ENCODE data around the gene KLK12. TPM values are rescaled to one million over a fixed set of nuclear protein-coding genes. Genes with fewer than 3 reads are reported as not detected.

The KLK12 gene
- total RNA-seq, 1 donor from 2014 or later: not detected

- DNase-seq (ENCODE audit: low spot score in 2 of 2, unreplicated experiment in 2 of 2): no peak
- no peaks in the 10 kb centered on the region for H3K9me3 Mint-ChIP-seq
- no peak overlapping the region for H3K4me3 Mint-ChIP-seq
- H3K36me3 Mint-ChIP-seq: no peaks in the 10 kb centered on the region
- H3K27ac Mint-ChIP-seq: no peak overlapping the region
- H3K4me1 Mint-ChIP-seq: peaks cover 6% of the 10 kb centered on the region
- TF ChIP-seq, protein P1, sequence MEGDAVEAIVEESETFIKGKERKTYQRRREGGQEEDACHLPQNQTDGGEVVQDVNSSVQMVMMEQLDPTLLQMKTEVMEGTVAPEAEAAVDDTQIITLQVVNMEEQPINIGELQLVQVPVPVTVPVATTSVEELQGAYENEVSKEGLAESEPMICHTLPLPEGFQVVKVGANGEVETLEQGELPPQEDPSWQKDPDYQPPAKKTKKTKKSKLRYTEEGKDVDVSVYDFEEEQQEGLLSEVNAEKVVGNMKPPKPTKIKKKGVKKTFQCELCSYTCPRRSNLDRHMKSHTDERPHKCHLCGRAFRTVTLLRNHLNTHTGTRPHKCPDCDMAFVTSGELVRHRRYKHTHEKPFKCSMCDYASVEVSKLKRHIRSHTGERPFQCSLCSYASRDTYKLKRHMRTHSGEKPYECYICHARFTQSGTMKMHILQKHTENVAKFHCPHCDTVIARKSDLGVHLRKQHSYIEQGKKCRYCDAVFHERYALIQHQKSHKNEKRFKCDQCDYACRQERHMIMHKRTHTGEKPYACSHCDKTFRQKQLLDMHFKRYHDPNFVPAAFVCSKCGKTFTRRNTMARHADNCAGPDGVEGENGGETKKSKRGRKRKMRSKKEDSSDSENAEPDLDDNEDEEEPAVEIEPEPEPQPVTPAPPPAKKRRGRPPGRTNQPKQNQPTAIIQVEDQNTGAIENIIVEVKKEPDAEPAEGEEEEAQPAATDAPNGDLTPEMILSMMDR (IDR thresholded peaks at IDR 0.05; ENCODE audit: unreplicated experiment): no peak
- peaks cover 42% of the 10 kb centered on the region for H3K27me3 Mint-ChIP-seq (ENCODE audit: low read depth)
These were observed 7.5 kb downstream of the KLK12 start for GRCh38 chr19:51027126-51027806.

DNA sequence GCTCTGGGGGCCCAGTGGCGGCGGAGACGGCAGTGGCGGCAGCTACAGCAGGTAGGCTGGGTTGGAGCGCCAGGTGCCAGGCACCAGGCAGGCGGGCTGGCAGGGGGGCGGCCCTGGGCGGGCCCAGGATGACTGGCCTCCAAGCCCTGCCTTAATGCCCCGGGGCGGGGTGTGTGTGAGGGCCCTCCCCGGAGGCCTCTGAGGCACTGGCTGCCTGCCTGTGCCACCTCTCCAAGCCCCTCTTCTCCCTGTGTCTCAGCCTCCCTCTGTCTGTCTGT lies 8.3 kb downstream of the KLK12 start, which contains the start of gene KLK11:
TSS of gene KLK11 (minus strand) at position 63 of the 278 bp plus-strand sequence. CDS start 985 bp downstream, outside the sequence.
- TF ChIP-seq, protein P1 (IDR thresholded peaks at IDR 0.05; ENCODE audit: unreplicated experiment): no peak
- Mint-ChIP-seq H3K9me3 (no peaks in the 10 kb centered on the region), H3K27ac (no peak within 1 kb of the TSS), H3K4me3 (no peak within 1 kb of the TSS), H3K36me3 (no peaks in the 10 kb centered on the region), H3K4me1 (peaks cover 6% of the 10 kb centered on the region), H3K27me3 (ENCODE audit: low read depth) (peaks cover 45% of the 10 kb centered on the region)
- no peak for DNase-seq (ENCODE audit: low spot score in 2 of 2, unreplicated experiment in 2 of 2)

DNA sequence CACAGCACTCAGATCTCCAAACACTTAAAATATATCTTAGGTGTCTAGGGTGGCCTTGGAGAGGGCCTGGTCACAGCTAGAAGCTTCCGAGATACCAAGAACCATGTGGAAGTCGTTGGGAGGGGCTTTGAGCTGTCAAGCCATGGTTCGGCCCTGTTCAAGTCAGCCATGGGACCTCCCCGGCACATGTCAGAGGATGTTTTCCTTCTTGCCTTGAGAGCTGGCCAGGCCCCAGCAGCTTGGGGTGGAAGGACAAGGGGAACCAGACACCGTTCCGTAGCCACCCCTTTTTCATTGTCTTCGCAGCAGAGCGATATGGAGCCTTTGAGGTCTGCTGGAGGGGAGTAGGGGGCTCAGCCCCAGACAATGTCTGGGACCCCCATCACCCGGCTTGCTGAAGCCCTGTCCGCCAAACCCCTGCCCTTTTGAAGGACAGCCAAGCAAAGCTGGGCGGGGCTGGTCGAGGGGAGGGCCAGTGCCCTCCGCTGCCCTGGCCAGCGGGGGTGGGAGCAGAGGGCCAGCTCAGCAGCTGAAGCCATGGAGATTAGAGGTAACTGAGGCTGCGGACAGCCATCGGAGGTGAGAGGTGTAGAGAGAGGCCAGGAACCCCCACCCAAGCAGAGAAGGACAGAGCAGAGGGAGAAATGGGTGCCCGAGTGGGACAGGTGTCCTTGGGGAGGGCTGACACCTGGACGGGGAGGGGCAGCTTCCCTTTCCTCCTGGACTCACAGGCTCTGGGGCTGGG lies 8.8 kb downstream of the KLK12 start:
- H3K9me3 Mint-ChIP-seq: no peaks in the 10 kb centered on the region
- no peak for DNase-seq (ENCODE audit: low spot score in 2 of 2, unreplicated experiment in 2 of 2)
- H3K4me3 Mint-ChIP-seq: no peak overlapping the region
- TF ChIP-seq, protein P1 (IDR thresholded peaks at IDR 0.05; ENCODE audit: unreplicated experiment): no peak
- H3K4me1 Mint-ChIP-seq: peaks cover 8% of the 10 kb centered on the region
- H3K27ac Mint-ChIP-seq: no peak overlapping the region
- H3K27me3 Mint-ChIP-seq (ENCODE audit: low read depth): peaks cover 49% of the 10 kb centered on the region
- H3K36me3 Mint-ChIP-seq: no peaks in the 10 kb centered on the region

- no peak overlapping the region for H3K4me3 Mint-ChIP-seq
These were observed 9.4 kb downstream of the KLK12 start for GRCh38 chr19:51025401-51025800.

DNA sequence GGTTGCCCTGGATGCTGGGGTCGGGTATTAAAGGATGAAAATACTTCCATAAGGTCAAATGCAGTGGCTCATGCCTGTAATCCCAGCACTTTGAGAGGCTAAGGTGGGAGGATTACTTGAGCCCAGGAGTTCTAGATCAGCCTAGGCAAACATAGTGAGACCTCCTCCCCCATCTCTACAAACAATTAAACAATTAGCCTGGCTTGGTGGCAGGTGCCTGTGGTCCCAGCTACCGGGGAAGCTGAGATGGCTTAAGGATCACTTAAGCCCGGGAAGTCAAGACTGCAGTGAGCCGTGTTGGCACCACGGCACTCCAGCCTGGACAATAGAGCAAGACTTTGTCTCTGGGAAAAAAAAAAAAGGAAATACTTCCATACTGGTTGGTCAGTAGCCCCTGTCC lies 9.9 kb downstream of the KLK12 start:
- no peak for DNase-seq (ENCODE audit: low spot score in 2 of 2, unreplicated experiment in 2 of 2)
- TF ChIP-seq, protein P1 (IDR thresholded peaks at IDR 0.05; ENCODE audit: unreplicated experiment): no peak
- H3K4me3 Mint-ChIP-seq: no peak overlapping the region
- H3K36me3 Mint-ChIP-seq: no peaks in the 10 kb centered on the region
- peaks cover 9% of the 10 kb centered on the region for H3K4me1 Mint-ChIP-seq
- no peak overlapping the region for H3K27ac Mint-ChIP-seq
- no peaks in the 10 kb centered on the region for H3K9me3 Mint-ChIP-seq
- H3K27me3 Mint-ChIP-seq (ENCODE audit: low read depth): peaks cover 58% of the 10 kb centered on the region

More at GRCh38 chr19:51025401-51025800, 9.4 kb downstream of the KLK12 start:
- no peaks in the 10 kb centered on the region for H3K9me3 Mint-ChIP-seq
- H3K27ac Mint-ChIP-seq: no peak overlapping the region
- DNase-seq (ENCODE audit: low spot score in 2 of 2, unreplicated experiment in 2 of 2): no peak
- peaks cover 54% of the 10 kb centered on the region for H3K27me3 Mint-ChIP-seq (ENCODE audit: low read depth)
- TF ChIP-seq, protein P1 (IDR thresholded peaks at IDR 0.05; ENCODE audit: unreplicated experiment): no peak
- no peaks in the 10 kb centered on the region for H3K36me3 Mint-ChIP-seq
- H3K4me1 Mint-ChIP-seq: peaks cover 8% of the 10 kb centered on the region

Measured in mesothelial cell of epicardium (in vitro differentiated cells).